TTC549 (cell line): ENCODE measurements around the gene TRPM4.
"Not testable (repeated sequence)": the region's sequence is repeated elsewhere in the genome, so short reads cannot be mapped to it uniquely, and the experiment has no call there.

Source experiments
- FAIRE-seq: peaks from 2 replicates; lab custom pipeline; 2012; peaks lifted over from hg19 to GRCh38; lab: Jason Lieb, UNC

TRPM4 gene

GRCh38 chr19:49157445-49158224, at the start of gene TRPM4:
Gene TRPM4, plus strand, starts transcription at chr19:49157792. Its CDS starts 75 bp downstream, at chr19:49157867.
- FAIRE-seq: no peak

- FAIRE-seq: no peak
These were observed 48.5 kb upstream of the TRPM4 start for GRCh38 chr19:49109051-49109450.

GRCh38 chr19:49109569-49110233, 47.9 kb upstream of the TRPM4 start:
- FAIRE-seq: no peak

GRCh38 chr19:49110567-49110966, 47.0 kb upstream of the TRPM4 start:
- FAIRE-seq: no peak

GRCh38 chr19:49111218-49111998, 46.2 kb upstream of the TRPM4 start:
- no peak for FAIRE-seq

GRCh38 chr19:49113762-49114629, 43.6 kb upstream of the TRPM4 start, which contains the start of gene LIN7B:
Gene LIN7B, plus strand, starts transcription at chr19:49114370. Its CDS starts 35 bp downstream, at chr19:49114405.
- FAIRE-seq: no peak

- no peak for FAIRE-seq
These were observed 42.8 kb upstream of the TRPM4 start for GRCh38 chr19:49114630-49115363.

- no peak for FAIRE-seq
These were observed 41.0 kb upstream of the TRPM4 start for GRCh38 chr19:49116544-49116943.

- no peak for FAIRE-seq
These were observed 39.7 kb upstream of the TRPM4 start for GRCh38 chr19:49117677-49118564.

- FAIRE-seq: no peak
These were observed 38.8 kb upstream of the TRPM4 start, which contains the start of gene C19orf73 for GRCh38 chr19:49118565-49119410. Gene C19orf73, minus strand, starts transcription at chr19:49119143. Its CDS starts 121 bp downstream, at chr19:49119022.

- FAIRE-seq: no peak
These were observed 37.9 kb upstream of the TRPM4 start, which contains the start of gene PPFIA3 for GRCh38 chr19:49119411-49120324. Gene PPFIA3, plus strand, starts transcription at chr19:49119544. Its CDS starts 8,330 bp downstream, at chr19:49127874.

- no peak for FAIRE-seq
These were observed 37.3 kb upstream of the TRPM4 start for GRCh38 chr19:49120325-49120683.

GRCh38 chr19:49120868-49121267, 36.7 kb upstream of the TRPM4 start:
- FAIRE-seq: no peak

GRCh38 chr19:49121841-49122240, 35.8 kb upstream of the TRPM4 start:
- not testable (repeated sequence) for FAIRE-seq

- not testable (repeated sequence) for FAIRE-seq
These were observed 34.3 kb upstream of the TRPM4 start for GRCh38 chr19:49123285-49123684.

- FAIRE-seq: no peak
These were observed 32.4 kb upstream of the TRPM4 start for GRCh38 chr19:49125025-49125731.

- no peak for FAIRE-seq
These were observed 31.0 kb upstream of the TRPM4 start for GRCh38 chr19:49126575-49126974.
